ENCODE data around the gene ZNF511. TPM values are rescaled to one million over a fixed set of nuclear protein-coding genes. Genes with fewer than 3 reads are reported as not detected.

Gene ZNF511
- total and polyA plus RNA-seq, 4 donors: 13.7 to 31.8 (median 24.2) TPM

- WGBS: 84% methylated on average over 4 of the region's 4 CpGs
- no peak overlapping the region for H3K4me3 ChIP-seq (ENCODE audit: low read depth in 1 of 3, low read length in 3 of 3)
- no peak for DNase-seq (ENCODE audit: low spot score)
Observed at GRCh38 chr10:133313192-133313591, 4.5 kb downstream of the ZNF511 start.

More at GRCh38 chr10:133313192-133313591, 4.5 kb downstream of the ZNF511 start:
- peaks cover 2 to 17% (median 13%) of the 10 kb centered on the region in 4 donors for H3K4me1 ChIP-seq (ENCODE audit: control insufficient read depth in 4 of 4, insufficient read depth in 4 of 4, low read length in 3 of 4)
- no peaks in the 10 kb centered on the region for H3K9me3 ChIP-seq (ENCODE audit: control insufficient read depth in 4 of 4, low read length in 3 of 4)
- no peak overlapping the region for H3K27ac ChIP-seq (ENCODE audit: low read depth in 1 of 2, low read length in 2 of 2)
- H3K27me3 ChIP-seq (ENCODE audit: control insufficient read depth in 4 of 4, insufficient read depth in 4 of 4, low read length in 3 of 4): no peaks in the 10 kb centered on the region
- H3K9ac ChIP-seq (ENCODE audit: low read depth in 1 of 2, low read length in 2 of 2): no peak overlapping the region
- TF ChIP-seq HNF4G (IDR thresholded peaks at IDR 0.05): no peak
- TF ChIP-seq EGR1 (IDR thresholded peaks at IDR 0.05; ENCODE audit: low read depth in 2 of 2): no peak
- TF ChIP-seq HNF4A (conservative IDR thresholded peaks at IDR 0.05): no peak
- TF ChIP-seq TAF1 (conservative IDR thresholded peaks at IDR 0.05): no peak
- no peak for TF ChIP-seq CTCF (IDR thresholded peaks at IDR 0.05; ENCODE audit: low read depth, low read length, missing input control)
- no peak for TF ChIP-seq ATF3 (IDR thresholded peaks at IDR 0.05)
- no peak for TF ChIP-seq FOXA1 (IDR thresholded peaks at IDR 0.05)
- TF ChIP-seq, protein P1, sequence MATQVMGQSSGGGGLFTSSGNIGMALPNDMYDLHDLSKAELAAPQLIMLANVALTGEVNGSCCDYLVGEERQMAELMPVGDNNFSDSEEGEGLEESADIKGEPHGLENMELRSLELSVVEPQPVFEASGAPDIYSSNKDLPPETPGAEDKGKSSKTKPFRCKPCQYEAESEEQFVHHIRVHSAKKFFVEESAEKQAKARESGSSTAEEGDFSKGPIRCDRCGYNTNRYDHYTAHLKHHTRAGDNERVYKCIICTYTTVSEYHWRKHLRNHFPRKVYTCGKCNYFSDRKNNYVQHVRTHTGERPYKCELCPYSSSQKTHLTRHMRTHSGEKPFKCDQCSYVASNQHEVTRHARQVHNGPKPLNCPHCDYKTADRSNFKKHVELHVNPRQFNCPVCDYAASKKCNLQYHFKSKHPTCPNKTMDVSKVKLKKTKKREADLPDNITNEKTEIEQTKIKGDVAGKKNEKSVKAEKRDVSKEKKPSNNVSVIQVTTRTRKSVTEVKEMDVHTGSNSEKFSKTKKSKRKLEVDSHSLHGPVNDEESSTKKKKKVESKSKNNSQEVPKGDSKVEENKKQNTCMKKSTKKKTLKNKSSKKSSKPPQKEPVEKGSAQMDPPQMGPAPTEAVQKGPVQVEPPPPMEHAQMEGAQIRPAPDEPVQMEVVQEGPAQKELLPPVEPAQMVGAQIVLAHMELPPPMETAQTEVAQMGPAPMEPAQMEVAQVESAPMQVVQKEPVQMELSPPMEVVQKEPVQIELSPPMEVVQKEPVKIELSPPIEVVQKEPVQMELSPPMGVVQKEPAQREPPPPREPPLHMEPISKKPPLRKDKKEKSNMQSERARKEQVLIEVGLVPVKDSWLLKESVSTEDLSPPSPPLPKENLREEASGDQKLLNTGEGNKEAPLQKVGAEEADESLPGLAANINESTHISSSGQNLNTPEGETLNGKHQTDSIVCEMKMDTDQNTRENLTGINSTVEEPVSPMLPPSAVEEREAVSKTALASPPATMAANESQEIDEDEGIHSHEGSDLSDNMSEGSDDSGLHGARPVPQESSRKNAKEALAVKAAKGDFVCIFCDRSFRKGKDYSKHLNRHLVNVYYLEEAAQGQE (IDR thresholded peaks at IDR 0.05): no peak
- no peak for TF ChIP-seq ZBTB33 (IDR thresholded peaks at IDR 0.05)
- TF ChIP-seq RXRA (IDR thresholded peaks at IDR 0.05): no peak
- TF ChIP-seq MAX (IDR thresholded peaks at IDR 0.05): no peak
- TF ChIP-seq GABPA (IDR thresholded peaks at IDR 0.05 in 1 of 2, conservative IDR thresholded peaks at IDR 0.05 in 1 of 2): no peak
- TF ChIP-seq FOXA2 (IDR thresholded peaks at IDR 0.05): no peak
- peaks cover 0 to 21% (median 10%) of the 10 kb centered on the region in 4 donors for H3K36me3 ChIP-seq (ENCODE audit: control insufficient read depth in 4 of 4, insufficient read depth in 3 of 4, low read depth in 1 of 4, low read length in 3 of 4)
